NCI-H446 treated with DMSO at 0.1 percent for 48 hours (cell line): ENCODE results near the gene REN.

Source experiments
- DNase-seq: peaks from one replicate; lab custom pipeline; 2025; lab: John Stamatoyannopoulos, UW

REN gene

DNA sequence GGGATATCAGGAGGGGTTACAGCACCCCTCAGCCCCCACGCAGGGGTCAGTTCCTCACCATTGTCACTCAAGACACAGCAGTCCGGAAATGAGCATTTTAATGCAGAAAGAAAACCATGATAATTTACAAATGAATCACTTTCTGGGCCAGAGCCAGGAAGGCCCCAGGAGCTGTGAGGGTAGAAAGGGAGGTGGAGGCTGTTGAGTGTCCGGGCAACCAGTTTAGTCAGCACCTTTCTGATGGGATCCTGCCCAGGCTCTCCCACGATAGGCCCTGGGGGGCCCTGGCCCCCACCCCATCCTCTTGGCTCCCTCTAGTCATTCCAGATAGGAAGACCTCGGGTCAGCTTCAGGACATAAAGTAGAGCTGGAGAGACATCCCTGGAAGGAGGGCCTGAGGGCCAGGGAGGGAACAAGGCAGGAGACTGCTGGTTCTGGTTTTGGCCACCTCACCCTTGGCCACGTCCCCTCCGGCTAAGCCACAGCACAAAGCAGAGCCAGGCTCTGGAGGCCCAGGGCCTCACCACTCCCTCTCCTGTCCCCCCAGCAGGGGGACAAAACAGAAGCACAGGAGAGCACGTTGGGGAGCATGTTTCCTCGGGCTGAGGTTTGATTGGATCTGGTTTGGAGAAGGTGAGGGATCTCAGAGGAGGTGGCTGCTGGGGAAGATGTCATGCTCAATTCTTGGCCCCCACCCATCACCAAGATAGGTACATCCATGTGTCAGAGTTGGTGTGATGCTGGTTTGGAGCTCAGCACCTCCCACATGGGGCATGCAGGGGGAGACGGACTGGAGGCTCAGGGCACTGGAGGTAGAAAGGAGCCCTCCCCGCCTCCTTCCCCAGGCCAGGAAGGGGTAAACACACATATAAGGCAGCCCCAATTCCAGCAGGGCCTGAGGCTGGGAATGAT is 34.9 kb downstream of the REN start:
- DNase-seq, result no peak

DNA sequence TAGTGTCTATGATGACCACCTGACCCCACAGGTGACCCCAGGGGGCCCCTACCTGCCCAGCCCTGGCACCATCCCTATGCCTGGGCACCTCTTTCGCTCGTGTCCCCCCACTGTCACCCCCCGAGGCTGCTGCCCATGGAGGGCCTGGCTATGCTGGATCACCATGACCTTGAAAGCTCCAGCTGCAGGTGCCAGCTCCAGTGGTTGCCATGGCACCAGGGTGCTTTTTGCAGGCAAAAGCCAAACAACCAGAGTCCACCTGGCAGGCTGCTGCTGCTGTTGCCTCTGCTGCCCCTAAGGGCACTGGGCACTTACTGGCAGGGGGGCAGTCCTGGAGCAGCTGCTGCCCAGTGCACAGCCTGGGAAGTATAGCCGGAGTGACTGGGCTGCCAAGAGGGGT is 36.0 kb downstream of the REN start:
- no peak for DNase-seq

DNA sequence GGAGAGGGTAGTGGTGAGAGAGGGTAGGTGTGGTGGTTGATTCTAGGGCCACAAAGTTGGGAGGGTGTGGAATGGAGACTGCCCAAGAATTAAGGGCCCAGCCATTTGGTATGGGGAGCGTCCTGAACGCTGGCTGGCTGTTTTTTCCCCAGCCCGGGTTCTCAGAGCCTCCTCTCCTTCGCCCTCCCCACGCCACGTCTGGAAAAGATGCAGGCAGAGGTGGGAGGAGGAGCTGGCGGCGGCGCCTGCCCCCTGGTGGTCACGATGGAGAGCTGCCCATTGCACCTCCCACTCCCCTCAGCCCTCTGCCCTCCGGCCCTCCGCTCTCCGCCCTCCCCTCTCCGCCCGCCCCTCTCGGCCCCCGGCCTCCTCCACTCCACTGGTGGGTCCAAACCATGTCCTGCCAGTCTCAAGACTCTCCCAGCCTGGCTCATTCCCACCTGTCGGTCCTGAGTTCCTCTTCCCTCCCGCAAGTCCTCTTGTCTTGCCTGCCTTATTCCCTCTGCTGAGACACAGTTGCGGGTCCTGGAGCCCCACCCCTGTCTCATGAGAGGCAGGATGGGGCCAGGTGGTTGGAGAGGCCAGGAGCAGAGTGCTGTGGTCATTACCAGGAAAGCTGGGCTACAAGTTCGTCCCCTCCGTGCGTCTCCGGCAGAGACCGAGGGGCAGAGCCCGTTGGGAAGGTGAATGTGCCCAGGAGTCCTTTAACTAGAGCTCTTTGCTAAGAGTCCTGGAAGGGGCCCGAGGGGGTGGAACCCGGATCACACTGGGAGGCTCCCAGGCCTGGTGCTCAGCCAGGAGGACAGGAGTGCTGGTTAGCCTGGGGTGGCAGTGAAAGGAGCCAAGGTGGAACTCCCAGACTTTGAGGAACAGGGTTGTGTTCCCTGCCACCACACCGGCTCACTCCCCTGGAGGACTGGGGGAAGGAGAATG is 36.9 kb downstream of the REN start:
- peak; percentile 42 for DNase-seq

DNA sequence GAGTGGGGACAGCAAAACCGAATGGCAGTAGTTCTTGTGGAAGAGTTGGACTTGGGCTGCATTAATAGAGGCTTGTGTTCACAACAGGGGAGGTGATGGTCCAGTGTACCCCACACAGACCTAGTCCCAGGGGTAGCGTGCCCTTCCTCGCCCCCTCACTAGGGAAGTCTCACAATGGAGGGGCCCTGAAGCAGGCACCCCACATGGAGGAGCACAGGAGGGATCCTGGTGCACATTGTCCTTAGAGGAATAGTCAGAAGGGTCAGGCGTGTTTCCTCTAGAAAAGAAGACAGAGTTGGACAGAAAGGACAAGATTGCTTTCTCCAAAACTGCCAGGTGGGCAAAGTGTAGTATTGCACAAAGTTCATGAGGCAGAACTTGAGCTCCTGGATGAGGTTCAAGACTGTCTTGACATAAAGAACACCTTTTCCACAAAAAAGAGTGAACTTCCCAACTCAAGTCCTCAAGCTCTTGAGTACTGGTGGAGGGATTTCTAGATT is 37.6 kb downstream of the REN start:
- DNase-seq, result no peak

DNA sequence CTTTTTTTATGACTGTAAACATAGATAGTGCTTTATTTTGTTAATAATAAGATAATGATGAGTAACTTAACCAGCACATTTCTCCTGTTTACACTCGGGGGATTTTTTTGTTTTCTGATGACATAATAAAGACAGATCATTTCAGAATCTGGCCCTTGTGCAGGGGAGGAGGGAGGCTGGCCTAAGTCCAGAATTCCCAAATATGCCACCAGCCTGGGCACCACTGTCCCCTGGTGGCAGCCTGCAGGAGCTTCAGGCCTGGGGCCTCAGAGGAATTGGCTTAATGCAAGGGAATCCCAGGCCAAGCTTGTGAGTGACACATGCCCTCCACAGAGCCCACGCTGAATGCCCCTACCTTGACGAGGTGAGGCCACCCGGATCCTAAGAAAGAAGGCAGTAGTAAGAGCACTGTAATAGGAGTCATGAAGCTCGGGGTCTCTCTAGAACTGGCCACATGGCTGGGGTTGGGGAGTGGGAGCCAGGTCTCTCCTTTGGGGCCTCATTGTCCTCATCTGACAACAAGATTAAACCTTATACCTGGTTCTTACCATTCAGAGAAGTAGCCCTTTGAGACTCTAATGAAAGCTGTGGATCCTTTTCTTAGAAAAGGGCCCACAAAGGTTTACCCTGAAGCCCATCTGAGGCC is 38.4 kb downstream of the REN start:
- DNase-seq, result peak; percentile 55

DNA sequence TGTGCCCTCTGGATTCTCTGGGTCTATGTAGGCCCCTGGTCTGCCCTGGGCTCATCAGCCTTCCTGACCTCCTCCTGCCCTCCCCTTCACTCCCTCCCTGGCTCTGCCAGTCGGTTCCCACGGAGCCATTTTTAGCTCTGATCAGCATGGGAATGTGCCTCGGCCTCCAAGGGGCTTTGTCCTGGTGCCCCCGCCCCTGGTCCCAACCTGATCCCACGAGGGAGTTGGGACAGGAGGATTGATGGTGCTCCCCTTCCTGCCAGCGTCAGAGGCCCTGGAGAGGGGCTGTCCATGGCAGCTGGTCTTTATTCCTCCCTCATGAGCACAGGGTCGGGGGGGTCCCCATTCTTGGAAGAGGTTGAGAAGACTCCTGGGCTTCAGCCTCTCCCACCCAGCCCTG is 39.2 kb downstream of the REN start:
- no peak for DNase-seq

DNA sequence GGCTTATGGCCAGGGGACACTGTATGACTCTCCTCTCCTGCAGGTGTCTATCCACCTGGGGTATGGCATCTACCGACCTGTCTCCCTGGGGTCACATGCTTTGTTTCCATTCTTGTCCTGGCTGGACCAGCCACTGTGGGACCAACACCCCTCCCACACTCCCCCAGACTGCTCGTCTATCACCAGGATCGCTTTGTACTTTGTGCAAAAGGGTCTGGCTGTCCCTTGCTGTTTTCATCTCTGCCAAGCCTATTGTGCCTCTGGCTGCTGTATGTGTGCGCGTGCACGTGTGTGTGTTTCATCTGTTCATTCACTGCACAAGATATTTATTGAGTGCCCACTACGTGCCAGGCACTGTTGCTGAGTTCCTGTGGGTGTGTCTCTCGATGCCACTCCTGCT is 39.8 kb downstream of the REN start:
- DNase-seq, result no peak

DNA sequence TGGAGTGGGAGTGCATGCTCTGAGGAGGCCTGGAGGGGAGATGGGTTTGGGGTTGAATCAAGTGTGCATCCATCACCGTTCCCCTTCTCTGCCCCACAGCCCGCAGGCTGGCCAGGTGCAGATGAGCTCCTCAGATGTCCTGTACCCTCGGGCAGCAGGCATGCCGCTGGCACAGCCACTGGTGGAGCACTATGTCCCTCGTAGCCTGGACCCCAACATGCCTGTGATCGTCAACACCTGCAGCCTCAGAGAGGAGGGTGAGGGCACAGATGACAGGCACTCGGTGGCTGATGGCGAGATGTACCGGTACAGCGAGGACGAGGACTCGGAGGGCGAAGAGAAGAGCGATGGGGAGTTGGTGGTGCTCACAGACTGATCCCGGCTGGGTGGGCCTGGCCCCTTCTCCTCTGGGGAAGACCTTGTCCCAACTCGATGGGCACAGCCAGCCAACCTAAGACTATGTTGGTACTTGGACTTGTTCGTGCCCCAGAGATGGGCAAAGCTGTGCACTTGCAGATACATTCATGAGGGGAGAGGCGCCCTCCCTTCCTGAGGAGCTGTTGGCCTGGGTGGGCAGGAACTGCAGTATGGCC is 40.3 kb downstream of the REN start:
- no peak for DNase-seq

DNA sequence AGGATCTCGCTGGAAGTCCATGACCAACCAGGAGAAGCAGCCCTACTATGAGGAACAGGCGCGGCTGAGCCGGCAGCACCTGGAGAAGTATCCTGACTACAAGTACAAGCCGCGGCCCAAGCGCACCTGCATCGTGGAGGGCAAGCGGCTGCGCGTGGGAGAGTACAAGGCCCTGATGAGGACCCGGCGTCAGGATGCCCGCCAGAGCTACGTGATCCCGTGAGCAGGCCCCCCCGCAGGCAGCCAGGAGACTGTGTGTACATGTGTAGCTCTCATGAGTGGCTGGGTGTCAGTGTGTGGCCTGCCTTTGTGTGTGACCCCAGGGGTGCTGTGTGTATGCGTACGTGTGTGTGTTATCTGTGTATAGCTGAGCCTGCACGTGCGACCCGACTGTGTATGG is 41.5 kb downstream of the REN start:
- no peak for DNase-seq

DNA sequence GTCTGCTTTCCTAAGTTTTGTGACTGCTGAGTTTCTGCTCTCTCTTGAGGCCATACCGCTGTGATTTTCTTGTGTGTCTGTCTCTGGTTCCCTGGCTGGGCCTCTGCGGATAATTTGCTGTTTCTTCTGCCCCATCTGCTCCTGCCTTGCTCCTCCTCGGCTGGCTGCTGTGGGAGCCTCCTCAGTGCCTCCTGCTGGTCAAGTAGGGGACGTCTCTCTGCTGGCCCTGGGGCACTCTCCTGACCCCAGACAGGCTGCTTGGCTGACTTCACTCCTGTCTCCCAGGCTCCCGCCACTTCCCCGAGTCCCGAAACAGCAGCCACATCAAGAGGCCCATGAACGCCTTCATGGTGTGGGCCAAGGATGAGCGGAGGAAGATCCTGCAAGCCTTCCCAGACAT is 42.8 kb downstream of the REN start:
- no peak for DNase-seq

DNA sequence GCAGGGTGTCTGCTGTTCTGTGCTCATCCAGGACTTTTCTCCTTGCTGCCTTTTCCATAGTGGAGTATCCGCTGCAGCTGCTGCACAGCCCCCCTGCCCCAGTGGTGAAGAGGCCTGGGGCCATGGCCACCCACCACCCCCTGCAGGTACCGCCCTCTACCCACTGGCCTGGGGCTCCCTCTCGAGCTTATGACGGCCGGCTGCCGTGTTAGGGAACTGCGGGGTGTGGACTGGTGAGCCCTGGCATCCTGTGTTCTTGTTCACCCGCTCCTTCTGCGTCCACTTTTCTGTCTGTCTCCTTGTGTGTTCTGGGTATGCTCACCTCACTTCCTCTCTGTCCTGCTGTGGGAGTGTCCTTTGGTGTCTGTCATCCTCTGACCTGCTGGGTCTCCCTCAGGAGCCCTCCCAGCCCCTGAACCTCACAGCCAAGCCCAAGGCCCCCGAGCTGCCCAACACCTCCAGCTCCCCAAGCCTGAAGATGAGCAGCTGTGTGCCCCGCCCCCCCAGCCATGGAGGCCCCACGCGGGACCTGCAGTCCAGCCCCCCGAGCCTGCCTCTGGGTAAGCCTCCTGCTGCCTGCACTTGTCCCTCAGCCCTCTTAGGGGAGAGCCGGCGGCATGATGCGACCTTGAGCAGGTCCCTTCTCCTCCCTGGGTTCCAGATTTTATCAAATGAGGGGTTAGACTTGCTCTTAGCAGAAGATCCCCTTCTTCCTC is 44.1 kb downstream of the REN start:
- DNase-seq, result no peak

DNA sequence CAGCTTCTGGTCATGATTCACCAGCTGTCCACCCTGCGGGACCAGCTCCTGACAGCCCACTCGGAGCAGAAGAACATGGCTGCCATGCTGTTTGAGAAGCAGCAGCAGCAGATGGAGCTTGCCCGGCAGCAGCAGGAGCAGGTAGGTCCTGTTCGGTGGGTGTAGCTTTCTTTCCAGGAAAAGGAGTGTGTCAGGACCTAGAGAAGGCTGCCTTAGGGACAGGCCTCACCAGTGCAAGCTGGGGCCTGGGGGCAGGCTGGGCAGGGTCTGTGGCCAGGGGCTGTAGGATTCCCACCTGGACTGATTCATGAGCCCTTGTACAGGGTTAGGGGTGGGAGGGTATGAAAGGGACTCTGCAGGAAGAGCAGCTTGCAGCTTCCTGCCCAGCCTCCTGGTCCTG is 49.6 kb downstream of the REN start:
- DNase-seq, result no peak

DNA sequence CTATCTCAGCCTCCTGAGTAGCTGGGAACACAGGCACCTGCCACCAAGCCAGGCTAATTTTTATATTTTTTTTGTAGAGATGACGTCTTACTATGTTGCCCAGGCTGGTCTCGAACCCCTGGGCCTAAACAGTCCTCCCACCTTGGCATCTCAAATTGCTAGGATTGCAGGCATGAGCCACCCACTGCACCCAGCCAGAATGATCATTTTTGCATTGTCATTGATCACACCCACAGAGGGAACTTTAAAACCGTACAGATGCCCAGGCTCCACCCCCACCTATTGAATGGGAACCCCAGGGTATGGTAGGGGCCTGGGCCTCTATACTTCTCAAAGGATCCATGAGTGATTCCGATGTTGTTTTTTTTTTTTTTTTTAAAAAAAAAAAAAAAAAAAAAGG is 51.0 kb downstream of the REN start:
- no peak for DNase-seq

DNA sequence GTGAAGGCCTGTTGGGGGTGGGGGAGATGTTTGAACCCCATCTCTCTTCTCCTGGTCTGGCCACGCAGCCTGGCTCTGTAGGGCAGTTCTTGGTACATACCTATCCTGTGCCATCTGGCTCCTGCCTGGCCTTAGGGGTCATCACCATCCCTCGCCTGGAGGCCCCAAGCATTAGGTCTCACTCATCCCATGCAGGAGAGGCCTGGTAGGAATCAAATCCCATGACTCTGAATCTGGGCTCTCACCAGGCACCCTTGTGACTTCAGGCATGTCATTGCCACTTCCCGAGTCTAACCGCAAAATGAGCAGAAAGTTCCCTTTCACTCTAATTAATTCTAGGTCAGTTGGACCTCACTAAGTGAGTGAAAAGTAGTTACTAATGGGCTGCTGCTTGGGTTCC is 51.5 kb downstream of the REN start:
- DNase-seq, result no peak

DNA sequence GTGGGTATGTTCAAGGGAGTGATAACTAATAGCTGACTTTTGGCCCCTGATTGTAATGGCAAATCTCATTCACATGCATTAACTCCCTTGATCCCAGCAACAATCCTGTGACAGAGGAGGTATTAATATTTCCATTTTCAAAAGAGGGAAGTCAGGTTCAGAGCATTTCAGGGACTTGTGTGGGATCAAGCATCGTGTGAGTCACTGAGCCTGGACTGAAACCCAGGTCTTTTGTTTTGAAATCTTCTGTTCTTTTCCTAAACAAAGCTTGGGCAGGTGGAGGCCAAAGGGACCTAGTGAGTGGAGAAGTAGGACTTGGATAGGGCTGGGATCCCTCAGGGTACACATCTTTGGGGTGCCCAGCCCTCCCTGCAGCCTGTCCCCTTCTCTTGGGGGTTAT is 52.2 kb downstream of the REN start:
- no peak for DNase-seq

DNA sequence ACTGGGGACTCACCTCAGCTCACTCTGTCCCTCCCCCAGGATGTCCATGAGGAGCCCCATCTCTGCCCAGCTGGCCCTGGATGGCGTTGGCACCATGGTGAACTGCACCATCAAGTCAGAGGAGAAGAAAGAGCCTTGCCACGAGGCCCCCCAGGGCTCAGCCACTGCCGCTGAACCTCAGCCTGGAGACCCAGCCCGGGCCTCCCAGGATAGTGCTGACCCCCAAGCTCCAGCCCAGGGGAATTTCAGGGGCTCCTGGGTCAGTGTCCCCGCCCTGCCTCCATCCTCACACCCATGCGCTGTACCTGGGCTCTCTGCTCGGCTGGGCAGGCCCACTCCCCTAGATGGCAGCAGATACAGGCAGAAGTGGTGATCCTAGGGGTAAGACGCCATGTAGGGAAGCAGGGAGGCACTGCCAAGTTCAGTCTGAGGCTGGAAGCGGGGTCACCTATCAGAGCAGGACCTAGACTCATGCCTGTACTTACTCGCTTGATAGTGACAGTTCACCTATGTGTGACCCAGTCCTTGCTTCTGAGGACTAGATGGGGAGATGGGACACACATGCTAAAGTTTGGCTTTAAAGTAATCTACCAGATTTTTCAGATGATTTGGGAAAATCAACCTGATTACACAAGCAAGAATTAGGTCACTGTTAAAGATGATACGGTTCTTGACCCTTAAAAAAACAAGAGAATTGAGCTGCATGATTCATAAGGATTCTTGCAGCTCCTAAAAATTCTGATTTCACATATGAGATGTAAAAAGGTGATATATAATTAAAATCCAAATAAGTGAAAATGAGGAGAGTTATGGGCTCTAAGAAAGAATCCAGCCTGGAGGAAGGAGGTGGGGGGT is 53.0 kb downstream of the REN start:
- no peak for DNase-seq

DNA sequence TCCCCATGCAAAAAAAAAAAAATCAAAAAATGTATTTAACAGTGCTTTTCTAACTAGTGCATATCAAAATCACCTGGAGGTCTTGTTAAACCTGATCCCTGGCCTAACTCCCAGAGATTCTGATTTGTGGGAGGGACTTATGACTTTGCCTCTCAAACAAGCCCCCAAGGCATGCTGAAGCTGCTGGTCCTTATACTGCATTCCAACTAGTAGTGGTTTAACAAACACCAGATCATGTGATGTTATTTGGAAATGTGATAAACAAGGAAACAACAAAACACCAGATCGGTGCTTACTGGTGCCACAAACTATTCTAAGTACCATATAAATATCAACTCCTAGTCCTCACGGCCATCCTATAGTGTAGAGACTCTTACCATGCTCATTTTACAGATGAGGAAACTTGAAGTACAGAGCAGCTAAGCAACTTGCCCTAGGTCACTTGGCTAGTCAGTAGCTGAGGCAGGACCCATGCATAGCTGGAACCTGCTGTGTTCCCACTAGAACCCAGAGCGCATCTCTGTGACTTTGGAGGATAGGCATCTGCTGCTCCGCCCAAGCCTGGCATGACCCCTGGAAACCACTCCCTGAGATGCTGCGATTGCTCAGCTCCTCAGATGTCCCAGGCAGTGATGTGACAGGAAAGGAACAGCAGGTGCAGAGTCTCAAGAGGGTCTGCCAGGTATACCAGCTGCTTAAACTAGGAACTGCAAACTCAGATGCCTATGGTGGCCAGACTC is 55.1 kb downstream of the REN start:
- no peak for DNase-seq

DNA sequence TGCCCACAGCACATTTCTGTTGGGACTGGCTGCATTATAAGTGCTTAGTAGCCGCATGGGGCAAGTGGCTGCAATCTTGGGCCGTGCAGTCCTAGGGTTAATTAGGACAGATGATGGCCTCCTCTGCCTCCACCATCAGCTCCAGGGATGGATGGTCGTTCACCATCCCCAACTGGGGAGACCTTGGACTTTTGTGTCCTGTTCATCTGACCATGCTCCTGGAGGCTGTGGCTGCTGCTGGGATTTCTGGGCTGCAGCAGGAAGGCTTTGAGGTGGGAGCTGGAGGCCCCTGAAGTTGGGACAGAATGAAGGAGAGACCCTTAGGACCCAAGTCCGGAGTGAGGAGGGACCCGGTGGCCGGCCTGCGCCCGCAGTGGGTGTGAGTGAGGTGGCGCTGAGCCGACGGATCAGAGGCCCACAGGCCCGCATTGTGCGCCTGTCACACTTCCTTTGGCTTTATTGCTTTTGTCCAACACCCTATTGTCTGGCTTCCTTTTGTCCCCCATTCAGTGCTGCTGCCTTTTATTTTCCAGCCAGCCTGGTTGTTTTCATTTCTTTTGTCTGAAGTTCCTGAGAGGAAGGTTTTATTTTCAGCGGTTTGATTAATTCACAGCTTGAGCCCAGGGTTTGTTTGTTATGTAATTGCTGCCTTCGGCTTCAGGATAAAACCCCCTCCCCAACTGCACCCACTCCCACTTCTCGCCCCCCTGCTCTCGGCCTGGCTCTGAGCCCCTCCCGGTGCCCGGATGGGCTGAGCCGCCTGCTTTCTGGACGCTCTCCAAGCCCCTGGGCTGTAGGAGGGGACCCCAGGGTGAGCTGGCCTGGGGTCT is 57.6 kb downstream of the REN start:
- DNase-seq, result no peak

DNA sequence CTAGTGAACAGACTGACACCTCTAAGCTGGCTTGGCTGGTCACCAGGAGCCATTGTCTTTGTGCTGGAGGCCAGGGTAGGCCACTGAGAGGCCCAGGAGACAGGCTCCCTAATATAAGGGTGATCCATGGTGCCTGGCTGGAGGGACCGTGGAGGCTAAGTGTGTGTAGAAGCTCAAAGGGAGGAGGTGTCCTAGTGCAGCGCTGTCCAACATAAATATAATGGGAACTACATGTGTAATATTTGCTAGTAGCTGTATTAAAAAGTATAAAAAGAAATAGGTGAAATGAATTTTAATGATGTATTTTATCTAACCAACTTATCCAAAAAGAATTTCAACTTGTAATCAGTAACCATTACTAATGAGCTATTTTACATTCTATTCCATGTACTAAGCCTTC is 58.2 kb downstream of the REN start:
- DNase-seq, result no peak
